SJCRH30 (cell line): ENCODE measurements around the gene PTPRR. TPM values are rescaled to one million over a fixed set of nuclear protein-coding genes. Genes with fewer than 3 reads are reported as not detected.

ENCODE experiments used
- DNase-seq, 2 experiments: peaks; one replicate each; pipeline ENCODE4 v3.0.0-alpha.2; 2015 to 2020
- H3K27ac ChIP-seq: fragments of 250-450 bp; sonication (Bioruptor Pico); 2 replicates; pipeline ENCODE4 v1.5.1; 2020; ENCODE audit warnings: mild to moderate bottlenecking, moderate library complexity
- H3K27me3 ChIP-seq: fragments of 250-450 bp; sonication (Bioruptor Pico); 2 replicates; pipeline ENCODE4 v1.5.1; 2020; ENCODE audit warnings: mild to moderate bottlenecking, moderate library complexity
- H3K36me3 ChIP-seq: fragments of 250-450 bp; sonication (Bioruptor Pico); 2 replicates; pipeline ENCODE4 v1.5.1; 2020; ENCODE audit warnings: mild to moderate bottlenecking, moderate library complexity
- H3K4me1 ChIP-seq: fragments of 250-450 bp; sonication (Bioruptor Pico); 2 replicates; pipeline ENCODE4 v1.5.1; 2020; ENCODE audit warnings: mild to moderate bottlenecking, moderate library complexity
- H3K4me3 ChIP-seq: fragments of 250-450 bp; sonication (Bioruptor Pico); 2 replicates; pipeline ENCODE4 v1.5.1; 2020; ENCODE audit warnings: mild to moderate bottlenecking, moderate library complexity
- H3K9me3 ChIP-seq: fragments of 250-450 bp; sonication (Bioruptor Pico); replicated peaks from 2 replicates; pipeline ENCODE4 v1.5.1; 2020; ENCODE audit warnings: mild to moderate bottlenecking, moderate library complexity
- total RNA-seq: library from RNA; depleted of rRNA; stranded (reverse); fragments of >200 nt; shearing (Covaris generic); gene quantifications from 2 replicates; pipeline ENCODE4 v1.2.3, GENCODE V29; 2014

Gene PTPRR
- total RNA-seq, 1 experiment from 2014 or later, result 0.49 TPM

DNA sequence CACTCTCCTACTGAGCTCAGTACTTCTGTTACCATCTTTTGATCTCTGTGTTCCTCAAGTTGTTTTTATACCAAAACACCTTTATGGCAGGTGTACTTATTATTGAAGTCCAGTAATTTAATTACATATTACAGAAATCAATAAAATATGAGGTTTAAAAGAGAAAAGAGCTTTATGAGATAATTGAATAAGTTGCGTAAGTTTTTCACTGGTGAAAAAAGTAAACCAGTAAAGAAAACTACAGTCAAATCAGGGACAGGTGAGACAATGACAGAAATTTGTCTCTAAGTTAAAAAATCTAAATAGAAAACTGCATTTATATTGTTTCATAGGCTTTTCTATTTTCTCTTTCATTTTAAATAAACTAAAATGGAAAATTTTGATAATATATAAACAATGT is 254.2 kb downstream of the PTPRR start:
- H3K36me3 ChIP-seq, result no peaks in the 10 kb centered on the region
- H3K4me1 ChIP-seq, result peaks cover 27% of the 10 kb centered on the region
- H3K9me3 ChIP-seq, result no peaks in the 10 kb centered on the region
- no peak overlapping the region for H3K4me3 ChIP-seq
- H3K27ac ChIP-seq, result no peak overlapping the region
- no peaks in the 10 kb centered on the region for H3K27me3 ChIP-seq
- DNase-seq, result no peak

DNA sequence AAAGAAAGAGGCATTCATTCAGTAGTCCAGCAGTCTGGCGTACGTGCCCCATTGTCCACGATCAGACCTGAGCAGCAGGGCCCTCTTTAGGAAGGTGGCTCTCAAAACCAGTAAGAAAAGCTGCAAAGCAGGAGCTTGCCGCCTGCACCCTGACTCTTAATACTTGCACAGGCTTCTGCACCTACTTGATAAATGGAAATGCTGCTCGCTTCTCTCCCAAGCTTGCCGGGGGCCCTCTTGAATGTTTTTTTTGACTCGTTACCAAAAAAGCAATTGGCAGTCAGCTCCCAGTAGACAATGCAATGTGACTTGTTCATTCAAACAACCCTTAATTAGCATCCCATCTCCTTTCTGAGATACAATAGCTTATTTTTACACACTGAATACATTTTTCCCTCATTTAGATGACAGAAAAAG is 256.1 kb downstream of the PTPRR start:
- Histone ChIP-seq H3K4me3 (no peak overlapping the region), H3K36me3 (no peaks in the 10 kb centered on the region), H3K4me1 (peaks cover 39% of the 10 kb centered on the region), H3K27ac (peak overlapping the region; percentile 14; the same call in 1 of the 2 replicates), H3K27me3 (no peaks in the 10 kb centered on the region), H3K9me3 (no peaks in the 10 kb centered on the region)
- DNase-seq, result peak; percentile 8 to 29

- Histone ChIP-seq H3K36me3 (no peaks in the 10 kb centered on the region), H3K4me1 (peaks cover 39% of the 10 kb centered on the region), H3K27ac (peak overlapping the region; percentile 14; the same call in 1 of the 2 replicates), H3K4me3 (no peak overlapping the region), H3K9me3 (no peaks in the 10 kb centered on the region), H3K27me3 (no peaks in the 10 kb centered on the region)
- DNase-seq, result no peak
Measured at GRCh38 chr12:70663838-70664237, 256.7 kb downstream of the PTPRR start.

DNA sequence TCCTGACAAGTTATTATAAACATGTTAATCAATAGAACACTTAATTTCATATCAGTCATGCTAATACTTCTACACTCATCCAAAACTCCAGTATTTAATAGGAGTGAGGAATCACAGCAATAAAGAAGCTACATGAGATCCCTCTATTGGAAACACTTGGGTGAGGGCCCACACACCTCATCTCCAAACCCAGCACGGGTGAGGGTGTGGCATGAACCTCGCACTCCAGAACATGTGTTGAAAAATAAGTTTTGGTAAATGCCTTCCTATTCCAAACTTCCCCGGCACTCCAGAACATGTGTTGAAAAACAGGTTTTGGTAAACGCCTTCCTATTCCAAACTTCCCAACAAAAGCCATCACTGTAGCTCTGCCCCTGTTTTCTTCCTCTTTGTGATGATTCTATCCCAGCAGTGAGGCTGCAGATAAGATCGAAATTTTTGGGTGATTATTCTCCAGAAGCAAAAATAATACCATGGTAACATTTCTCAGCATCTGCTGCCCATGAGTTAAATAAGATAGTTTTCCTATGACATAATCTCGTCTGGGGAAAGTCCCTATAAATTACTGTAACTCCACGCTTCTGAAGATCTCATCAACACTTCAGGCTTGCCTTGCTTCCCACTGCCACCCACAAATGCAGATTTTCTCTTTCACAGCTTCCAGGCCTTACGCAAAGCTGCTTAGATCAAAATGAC is 258.9 kb downstream of the PTPRR start:
- peak overlapping the region; percentile 24 for H3K4me3 ChIP-seq
- DNase-seq, result peak; percentile 28 to 59
- no peaks in the 10 kb centered on the region for H3K36me3 ChIP-seq
- no peaks in the 10 kb centered on the region for H3K9me3 ChIP-seq
- no peaks in the 10 kb centered on the region for H3K27me3 ChIP-seq
- H3K4me1 ChIP-seq, result peaks cover 45% of the 10 kb centered on the region
- peak overlapping the region; percentile 85 for H3K27ac ChIP-seq

GRCh38 chr12:70660620-70661219 is 259.8 kb downstream of the PTPRR start:
- Histone ChIP-seq H3K36me3 (no peaks in the 10 kb centered on the region), H3K4me1 (peaks cover 45% of the 10 kb centered on the region), H3K27ac (peak overlapping the region; percentile 85), H3K27me3 (no peaks in the 10 kb centered on the region), H3K9me3 (no peaks in the 10 kb centered on the region), H3K4me3 (no peak overlapping the region)
- DNase-seq, result peak; percentile 36 to 53

- no peaks in the 10 kb centered on the region for H3K36me3 ChIP-seq
- peaks cover 45% of the 10 kb centered on the region for H3K4me1 ChIP-seq
- H3K27me3 ChIP-seq, result no peaks in the 10 kb centered on the region
- no peak for DNase-seq
- H3K4me3 ChIP-seq, result no peak overlapping the region
- H3K9me3 ChIP-seq, result no peaks in the 10 kb centered on the region
- peak overlapping the region; percentile 85 for H3K27ac ChIP-seq
Measured at GRCh38 chr12:70660002-70660604, 260.4 kb downstream of the PTPRR start.

GRCh38 chr12:70659077-70659606 is 261.4 kb downstream of the PTPRR start:
- H3K4me1 ChIP-seq, result peaks cover 38% of the 10 kb centered on the region
- H3K9me3 ChIP-seq, result no peaks in the 10 kb centered on the region
- no peaks in the 10 kb centered on the region for H3K36me3 ChIP-seq
- H3K27ac ChIP-seq, result no peak overlapping the region
- DNase-seq, result no peak
- H3K4me3 ChIP-seq, result no peak overlapping the region
- H3K27me3 ChIP-seq, result no peaks in the 10 kb centered on the region

- Histone ChIP-seq H3K4me1 (peaks cover 32% of the 10 kb centered on the region), H3K4me3 (no peak overlapping the region), H3K27me3 (no peaks in the 10 kb centered on the region), H3K36me3 (no peaks in the 10 kb centered on the region), H3K9me3 (no peaks in the 10 kb centered on the region), H3K27ac (no peak overlapping the region)
- DNase-seq, result no peak
Measured at GRCh38 chr12:70657616-70658286, 262.8 kb downstream of the PTPRR start.

DNA sequence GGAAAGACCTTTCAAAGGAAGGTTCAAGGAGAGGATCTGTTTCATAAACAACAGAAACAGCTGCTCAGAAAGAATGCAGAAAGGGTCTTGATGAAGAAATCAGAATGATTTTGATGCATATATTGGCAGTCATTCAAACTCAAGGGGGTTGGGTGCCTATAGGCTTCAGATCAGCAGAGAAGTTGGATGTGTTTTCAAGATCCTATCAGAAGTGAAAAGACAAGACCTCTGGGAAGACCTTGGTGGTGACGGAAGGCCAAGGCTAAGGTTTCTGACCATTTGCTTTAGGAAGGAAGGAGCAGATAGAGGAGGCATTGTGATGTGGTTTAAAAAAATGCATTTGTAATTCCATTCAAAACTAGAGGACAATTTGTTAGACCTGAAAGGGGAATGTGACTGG is 268.1 kb downstream of the PTPRR start:
- Histone ChIP-seq H3K27ac (no peak overlapping the region), H3K4me1 (peaks cover 20% of the 10 kb centered on the region), H3K4me3 (no peak overlapping the region), H3K27me3 (no peaks in the 10 kb centered on the region), H3K36me3 (no peaks in the 10 kb centered on the region), H3K9me3 (no peaks in the 10 kb centered on the region)
- no peak for DNase-seq

DNA sequence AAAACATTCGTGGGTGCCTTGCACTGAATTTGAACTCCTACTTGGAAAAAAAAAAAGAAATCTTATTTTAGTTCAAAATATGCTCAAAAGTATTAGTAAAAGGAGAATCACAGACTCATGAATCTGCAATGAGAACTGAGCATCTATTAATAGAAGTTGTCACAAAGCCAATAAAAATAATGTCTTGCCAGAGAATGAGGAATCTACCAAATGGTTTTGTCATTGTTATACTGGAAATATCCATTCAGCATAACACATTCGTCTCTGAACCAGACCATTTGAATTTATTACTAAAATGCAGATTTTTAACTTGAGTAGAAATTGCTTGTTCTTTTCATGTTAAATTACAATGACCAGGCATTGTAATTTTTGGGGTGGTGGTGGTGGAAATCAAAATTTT is 271.7 kb downstream of the PTPRR start:
- H3K4me1 ChIP-seq, result peaks cover 44% of the 10 kb centered on the region
- H3K36me3 ChIP-seq, result no peaks in the 10 kb centered on the region
- DNase-seq, result no peak
- H3K27me3 ChIP-seq, result no peaks in the 10 kb centered on the region
- H3K9me3 ChIP-seq, result no peaks in the 10 kb centered on the region
- no peak overlapping the region for H3K27ac ChIP-seq
- H3K4me3 ChIP-seq, result no peak overlapping the region

DNA sequence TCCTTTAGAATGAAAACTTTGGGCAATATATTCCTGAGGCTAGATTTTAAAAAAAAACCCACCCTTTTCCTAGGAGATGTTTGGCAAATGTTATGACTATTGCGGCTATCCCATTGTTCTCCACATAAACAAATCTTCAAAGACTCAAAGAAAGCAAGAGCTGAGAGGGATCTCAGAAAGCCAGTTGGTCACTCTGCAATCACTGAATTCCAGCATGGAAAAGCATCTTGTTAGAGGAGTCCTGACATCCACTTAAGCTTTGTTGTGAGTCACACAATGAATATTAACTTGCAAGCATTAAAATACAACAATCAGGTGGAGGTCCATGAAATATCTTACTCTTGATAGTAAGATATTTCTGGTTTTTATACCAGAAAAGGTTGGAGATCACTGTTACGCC is 272.3 kb downstream of the PTPRR start:
- Histone ChIP-seq H3K4me3 (no peak overlapping the region), H3K27ac (no peak overlapping the region), H3K4me1 (peaks cover 44% of the 10 kb centered on the region), H3K9me3 (no peaks in the 10 kb centered on the region), H3K27me3 (no peaks in the 10 kb centered on the region), H3K36me3 (no peaks in the 10 kb centered on the region)
- no peak for DNase-seq

DNA sequence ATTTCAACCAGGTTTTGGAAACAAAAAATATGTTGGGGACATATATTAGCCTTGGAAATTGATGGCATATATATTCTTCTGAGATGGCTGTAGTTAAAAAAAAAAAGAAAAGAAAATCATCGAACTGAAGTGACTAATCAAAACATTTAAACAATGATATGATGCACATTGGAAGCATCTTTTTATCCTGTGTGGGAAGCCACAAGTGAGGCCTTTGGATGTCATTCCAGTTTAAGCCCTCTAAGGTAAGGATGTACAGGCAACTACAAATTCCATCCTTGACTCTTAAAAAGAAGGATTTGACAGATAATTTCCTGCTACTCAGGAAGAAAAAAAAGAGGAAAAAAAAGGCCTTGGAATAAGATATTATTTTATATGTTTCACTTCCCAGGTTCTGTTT is 273.7 kb downstream of the PTPRR start:
- Histone ChIP-seq H3K4me3 (no peak overlapping the region), H3K4me1 (peaks cover 34% of the 10 kb centered on the region), H3K27me3 (no peaks in the 10 kb centered on the region), H3K36me3 (no peaks in the 10 kb centered on the region), H3K27ac (peak overlapping the region; percentile 82), H3K9me3 (no peaks in the 10 kb centered on the region)
- DNase-seq, result no peak

- Histone ChIP-seq H3K27ac (peak overlapping the region; percentile 82), H3K4me3 (peak overlapping the region; percentile 47), H3K27me3 (no peaks in the 10 kb centered on the region), H3K36me3 (no peaks in the 10 kb centered on the region), H3K9me3 (no peaks in the 10 kb centered on the region), H3K4me1 (peaks cover 34% of the 10 kb centered on the region)
- DNase-seq, result peak; percentile 59 to 62
Measured at GRCh38 chr12:70645494-70646317, 274.8 kb downstream of the PTPRR start.

DNA sequence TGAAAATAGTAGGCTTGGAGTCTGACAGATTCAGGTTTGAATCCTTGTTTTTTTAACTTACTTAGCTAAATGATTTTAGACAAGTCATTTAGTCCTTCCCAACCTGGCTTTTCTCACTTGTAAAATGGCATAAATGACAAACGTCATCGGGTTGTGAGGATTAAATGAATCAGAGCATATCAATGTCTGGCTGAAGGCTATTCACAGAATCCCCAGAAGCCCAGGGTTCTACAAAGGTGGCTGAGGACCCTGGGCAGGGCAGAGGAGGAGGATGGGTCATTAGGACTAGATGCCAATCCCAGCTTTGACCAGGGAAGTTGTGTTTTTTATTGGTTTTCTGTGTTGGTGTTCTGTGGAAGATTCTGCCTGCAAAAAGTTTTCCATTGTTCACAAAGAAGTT is 275.7 kb downstream of the PTPRR start:
- no peaks in the 10 kb centered on the region for H3K27me3 ChIP-seq
- H3K36me3 ChIP-seq, result no peaks in the 10 kb centered on the region
- H3K4me1 ChIP-seq, result peaks cover 34% of the 10 kb centered on the region
- no peak overlapping the region for H3K4me3 ChIP-seq
- H3K9me3 ChIP-seq, result no peaks in the 10 kb centered on the region
- no peak for DNase-seq
- peak overlapping the region; percentile 82 for H3K27ac ChIP-seq
